ENCODE data around the gene GCNT1. TPM values are rescaled to one million over a fixed set of nuclear protein-coding genes. Genes with fewer than 3 reads are reported as not detected.

GCNT1 gene
- total and polyA plus RNA-seq, 2 of the 13 experiments (the other 11 are each of a cell fraction or from before 2014, with no cell fraction given) = 0.55 to 1.7 TPM

DNA sequence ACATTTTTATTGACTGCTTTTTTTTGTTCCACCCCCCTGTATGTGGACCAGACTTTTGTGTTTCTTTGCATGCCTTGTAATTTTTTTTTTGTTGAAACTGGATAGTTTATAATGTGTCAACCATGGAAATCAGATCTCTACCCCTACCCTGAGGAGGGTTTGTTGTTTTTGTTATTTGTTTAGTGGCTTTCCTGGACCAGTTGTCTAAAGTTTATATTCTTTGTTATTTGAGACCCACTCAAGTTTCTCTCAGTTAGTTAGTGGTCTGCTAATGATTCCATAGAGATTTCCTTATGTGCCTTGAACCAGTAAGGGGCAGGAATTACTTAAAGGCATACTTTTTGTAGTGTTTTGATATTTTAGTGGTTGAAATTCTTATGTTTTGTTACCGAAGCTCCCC is 41.1 kb downstream of the GCNT1 start:
- CTCF ChIA-PET (ENCODE audit: low intra/inter-chr PET ratio, low total read pairs) = no interaction called here
- intact Hi-C loops (cut with micrococcal nuclease; ENCODE audit: unreplicated experiment) (no loop called here), in situ Hi-C loops (cut with HindIII; ENCODE audit: extremely low pct_ligation_motif_present, low pct_unique_long_range_greater_than_20kb) (no loop called here)
- no peaks in the 10 kb centered on the region for H3K27me3 ChIP-seq (ENCODE audit: control insufficient read depth in 1 of 2, insufficient read depth in 2 of 2, low read length in 2 of 2)
- 71% methylated on average over 1 of the region's 1 CpG for WGBS (ENCODE audit: low lambda C conversion rate)
- peaks cover 18% of the 10 kb centered on the region for H3K4me1 ChIP-seq (ENCODE audit: insufficient read depth, low read length)
- no peak overlapping the region for H3K9ac ChIP-seq (ENCODE audit: insufficient read depth, low read depth, low read length)
- ATAC-seq = no peak
- no peaks in the 10 kb centered on the region for H3K36me3 ChIP-seq (replicated peaks in 1 of 2; ENCODE audit: control insufficient read depth in 1 of 2, insufficient read depth in 2 of 2, low read length in 2 of 2)
- H3K79me2 ChIP-seq (ENCODE audit: insufficient read depth, low read length) = no peaks in the 10 kb centered on the region
- BruUV-seq (replicated peaks) = no TSS peak
- no peaks in the 10 kb centered on the region for H3K9me3 ChIP-seq (ENCODE audit: low read length)
- H4K20me1 ChIP-seq (ENCODE audit: insufficient read depth, low read length) = no peaks in the 10 kb centered on the region
- no peak for TF ChIP-seq SRSF9 (IDR thresholded peaks at IDR 0.05; ENCODE audit: borderline replicate concordance, insufficient read depth, low read depth, low read length, poor library complexity, severe bottlenecking)
- no peak for TF ChIP-seq GFI1 (CRISPR knock-in tag; IDR thresholded peaks at IDR 0.05; ENCODE audit: borderline replicate concordance)
- no peak for TF ChIP-seq JUNB (CRISPR knock-in tag; IDR thresholded peaks at IDR 0.05; ENCODE audit: borderline replicate concordance)
- TF ChIP-seq BORCS8-MEF2B (CRISPR knock-in tag; IDR thresholded peaks at IDR 0.05) = no peak
- TF ChIP-seq ZNF841 (CRISPR knock-in tag; IDR thresholded peaks at IDR 0.05; ENCODE audit: borderline replicate concordance) = no peak
- TF ChIP-seq SMAD1 (CRISPR knock-in tag; IDR thresholded peaks at IDR 0.05; ENCODE audit: borderline replicate concordance, low read depth) = no peak
- no peak for TF ChIP-seq NFIC (IDR thresholded peaks at IDR 0.05; ENCODE audit: low read length)
- TF ChIP-seq ZNF124 (CRISPR knock-in tag; IDR thresholded peaks at IDR 0.05) = no peak
- TF ChIP-seq ZBTB34 (CRISPR knock-in tag; IDR thresholded peaks at IDR 0.05) = no peak
- no peak for TF ChIP-seq NKX3-1 (CRISPR knock-in tag; IDR thresholded peaks at IDR 0.05)
- no peak overlapping the region for H2AFZ ChIP-seq (ENCODE audit: low read length)
- H3K4me3 ChIP-seq (replicated peaks in 1 of 3; ENCODE audit: insufficient read depth in 1 of 3, low read depth in 2 of 3, low read length in 3 of 3) = no peak overlapping the region
- no peak for DNase-seq (ENCODE audit: low spot score)
- no peak overlapping the region for H3K4me2 ChIP-seq (ENCODE audit: low read depth, low read length)
- no peak for FAIRE-seq
- POLR2A ChIA-PET = no interaction called here
- H3K27ac ChIP-seq (ENCODE audit: extremely low read length, insufficient read depth, low read length) = no peak overlapping the region
